OCI-LY1 (cell line): ENCODE results near the gene ST6GALNAC6.

ENCODE experiments used
- H2AFZ ChIP-seq: fragments of 200-600 bp; sonication (generic), shearing (Covaris generic); 2 replicates; pipeline ENCODE4 v1.6.0; 2014; ENCODE audit warnings: antibody characterized with exemption, mild to moderate bottlenecking, low read length
- H3F3A ChIP-seq: fragments of 200-600 bp; sonication (generic), shearing (Covaris generic); 2 replicates; pipeline ENCODE4 v1.6.0; 2014; ENCODE audit warnings: mild to moderate bottlenecking, antibody characterized with exemption, low read length, moderate library complexity; ENCODE audit not compliant: insufficient read depth
- H3K27ac ChIP-seq: fragments of 200-600 bp; sonication (generic); 2 replicates; pipeline ENCODE4 v1.5.1; 2014; ENCODE audit warnings: low read length, mixed run types, mild to moderate bottlenecking, low read depth; ENCODE audit not compliant: poor library complexity, severe bottlenecking
- H3K27me3 ChIP-seq: fragments of 200-600 bp; sonication (generic); 2 replicates; pipeline ENCODE4 v1.6.0; 2014; ENCODE audit warnings: antibody characterized with exemption, mild to moderate bottlenecking, low read length, moderate library complexity; ENCODE audit not compliant: insufficient read depth
- H3K36me3 ChIP-seq: fragments of 200-600 bp; sonication (generic); 2 replicates; pipeline ENCODE4 v1.6.1; 2014; ENCODE audit warnings: mild to moderate bottlenecking, antibody characterized with exemption, low read length, moderate library complexity, mixed read lengths; ENCODE audit not compliant: insufficient read depth
- H3K4me1 ChIP-seq: fragments of 200-600 bp; sonication (generic); 2 replicates; pipeline ENCODE4 v1.5.1; 2014; ENCODE audit warnings: mild to moderate bottlenecking, low read length, moderate library complexity; ENCODE audit not compliant: insufficient read depth, severe bottlenecking
- H3K4me2 ChIP-seq: fragments of 200-600 bp; sonication (generic), shearing (Covaris generic); 2 replicates; pipeline ENCODE4 v1.6.1; 2014; ENCODE audit warnings: low read length
- H3K4me3 ChIP-seq: fragments of 200-600 bp; sonication (generic); 2 replicates; pipeline ENCODE4 v1.5.1; 2014; ENCODE audit warnings: low read length, low read depth, mild to moderate bottlenecking, mixed read lengths; ENCODE audit not compliant: poor library complexity, severe bottlenecking
- H3K79me2 ChIP-seq: fragments of 200-600 bp; shearing (Covaris generic); 2 replicates; pipeline ENCODE4 v1.6.1; 2016; ENCODE audit warnings: mixed run types, low read length, mixed read lengths; ENCODE audit not compliant: insufficient read depth
- H3K9ac ChIP-seq: fragments of 200-600 bp; sonication (generic), shearing (Covaris generic); 2 replicates; pipeline ENCODE4 v1.6.1; 2014; ENCODE audit warnings: mild to moderate bottlenecking, low read length, mixed read lengths
- H3K9me2 ChIP-seq: fragments of 200-600 bp; sonication (generic), shearing (Covaris generic); 2 replicates; pipeline ENCODE4 v1.6.1; 2014; ENCODE audit warnings: low read depth, mild to moderate bottlenecking, low read length, mixed read lengths
- H3K9me3 ChIP-seq: fragments of 200-600 bp; shearing (Covaris generic); 2 replicates; pipeline ENCODE4 v1.6.1; 2014; ENCODE audit warnings: low read length, mixed read lengths
- H4K20me1 ChIP-seq: fragments of 200-600 bp; sonication (generic), shearing (Covaris generic); 2 replicates; pipeline ENCODE4 v1.6.0; 2016; ENCODE audit warnings: mild to moderate bottlenecking, low read length; ENCODE audit not compliant: insufficient read depth
- EZH2 ChIP-seq: fragments of 200-600 bp; sonication (generic), shearing (Covaris generic); IDR thresholded peaks from 2 replicates; pipeline ENCODE4 v1.8.0; 2017; ENCODE audit warnings: borderline replicate concordance, mixed run types, mild to moderate bottlenecking, antibody characterized with exemption, low read length, moderate library complexity, mixed read lengths
- TF ChIP-seq, protein P1 (sequence below): fragments of 200-600 bp; sonication (generic), shearing (Covaris generic); IDR thresholded peaks from 2 replicates; pipeline ENCODE4 v1.5.1; 2017; ENCODE audit warnings: mild to moderate bottlenecking, antibody characterized with exemption, low read length, moderate library complexity, mixed read lengths

ST6GALNAC6 gene

DNA sequence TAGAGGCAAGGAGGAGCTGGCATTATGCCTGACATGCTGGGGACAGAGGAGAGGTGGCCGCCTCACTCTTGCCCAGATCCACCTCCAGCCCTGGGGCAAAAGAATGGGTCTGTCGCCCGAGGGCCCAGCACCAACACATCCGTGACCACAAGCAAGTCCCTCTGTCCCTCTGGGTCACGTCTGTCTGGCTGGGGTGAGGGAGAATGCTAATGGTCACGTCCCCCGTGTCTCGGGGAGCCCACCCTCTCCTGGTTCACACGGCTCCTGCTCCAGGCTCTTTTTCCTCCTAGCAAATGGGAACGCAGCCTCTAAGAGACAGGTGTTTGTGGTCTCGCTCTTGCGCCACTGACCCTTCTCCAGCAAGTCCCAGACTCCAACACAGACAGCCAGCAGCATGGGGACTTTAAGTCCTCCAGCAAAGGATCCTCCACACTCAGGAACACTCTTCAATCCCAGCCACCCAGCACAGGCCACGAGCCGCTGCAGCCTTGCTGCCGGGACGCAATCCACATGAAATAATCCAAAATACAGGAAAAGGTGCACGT is 49.0 kb downstream of the ST6GALNAC6 start:
- no peaks in the 10 kb centered on the region for H3K4me1 ChIP-seq
- H3K4me2 ChIP-seq, result no peak overlapping the region
- TF ChIP-seq, protein P1, sequence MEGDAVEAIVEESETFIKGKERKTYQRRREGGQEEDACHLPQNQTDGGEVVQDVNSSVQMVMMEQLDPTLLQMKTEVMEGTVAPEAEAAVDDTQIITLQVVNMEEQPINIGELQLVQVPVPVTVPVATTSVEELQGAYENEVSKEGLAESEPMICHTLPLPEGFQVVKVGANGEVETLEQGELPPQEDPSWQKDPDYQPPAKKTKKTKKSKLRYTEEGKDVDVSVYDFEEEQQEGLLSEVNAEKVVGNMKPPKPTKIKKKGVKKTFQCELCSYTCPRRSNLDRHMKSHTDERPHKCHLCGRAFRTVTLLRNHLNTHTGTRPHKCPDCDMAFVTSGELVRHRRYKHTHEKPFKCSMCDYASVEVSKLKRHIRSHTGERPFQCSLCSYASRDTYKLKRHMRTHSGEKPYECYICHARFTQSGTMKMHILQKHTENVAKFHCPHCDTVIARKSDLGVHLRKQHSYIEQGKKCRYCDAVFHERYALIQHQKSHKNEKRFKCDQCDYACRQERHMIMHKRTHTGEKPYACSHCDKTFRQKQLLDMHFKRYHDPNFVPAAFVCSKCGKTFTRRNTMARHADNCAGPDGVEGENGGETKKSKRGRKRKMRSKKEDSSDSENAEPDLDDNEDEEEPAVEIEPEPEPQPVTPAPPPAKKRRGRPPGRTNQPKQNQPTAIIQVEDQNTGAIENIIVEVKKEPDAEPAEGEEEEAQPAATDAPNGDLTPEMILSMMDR, result no peak
- TF ChIP-seq EZH2, result no peak
- no peaks in the 10 kb centered on the region for H3F3A ChIP-seq
- H3K9me3 ChIP-seq, result peaks cover 10% of the 10 kb centered on the region
- H3K79me2 ChIP-seq, result no peaks in the 10 kb centered on the region
- H2AFZ ChIP-seq, result no peak overlapping the region
- no peak overlapping the region for H3K9ac ChIP-seq
- H3K4me3 ChIP-seq, result no peak overlapping the region
- no peaks in the 10 kb centered on the region for H4K20me1 ChIP-seq
- H3K27me3 ChIP-seq, result peaks cover 19% of the 10 kb centered on the region
- no peak overlapping the region for H3K27ac ChIP-seq
- peaks cover 9% of the 10 kb centered on the region; the same call in 1 of the 2 replicates for H3K36me3 ChIP-seq
- H3K9me2 ChIP-seq, result no peaks in the 10 kb centered on the region

DNA sequence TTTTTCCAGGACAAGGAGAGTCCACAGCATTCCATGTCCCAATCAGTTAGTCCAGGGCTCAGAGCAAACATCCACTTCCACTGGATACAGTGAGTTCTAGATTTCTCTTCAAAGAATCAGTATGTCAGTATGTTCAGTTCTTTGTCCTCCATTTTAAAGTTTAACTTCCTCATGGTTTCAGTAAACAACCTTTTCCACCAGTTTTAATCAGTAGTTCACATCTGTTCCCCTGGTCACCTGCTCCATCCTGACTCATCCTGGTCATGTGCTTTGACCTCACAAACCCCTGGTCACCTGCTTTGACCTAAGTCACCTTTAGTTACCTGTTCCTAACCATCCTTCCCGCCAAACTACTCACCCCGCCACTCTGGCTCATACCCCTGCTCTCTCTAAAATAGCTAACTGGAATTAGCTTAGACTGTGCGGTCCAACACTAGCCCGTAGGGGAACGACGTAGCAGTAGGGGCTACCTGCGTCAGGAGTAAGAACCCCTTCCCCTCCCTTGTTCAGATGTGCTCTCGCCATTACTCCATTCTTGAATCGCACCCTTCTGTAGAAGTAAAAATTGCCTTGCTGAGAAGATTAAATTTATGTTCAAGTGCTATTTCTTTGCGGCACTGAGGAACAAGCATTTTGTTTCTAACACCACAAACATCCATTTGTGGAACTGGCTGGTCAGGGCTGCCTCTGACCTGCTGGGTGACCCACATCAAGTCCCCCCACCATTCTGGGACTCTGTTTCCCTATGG is 50.5 kb downstream of the ST6GALNAC6 start:
- Histone ChIP-seq H3K4me1 (no peaks in the 10 kb centered on the region), H3K4me3 (no peak overlapping the region), H3K9me2 (no peaks in the 10 kb centered on the region), H3K9me3 (peaks cover 10% of the 10 kb centered on the region), H3K9ac (no peak overlapping the region), H3K79me2 (no peaks in the 10 kb centered on the region), H3F3A (no peaks in the 10 kb centered on the region), H3K36me3 (peaks cover 9% of the 10 kb centered on the region; the same call in 1 of the 2 replicates), H2AFZ (no peak overlapping the region), H4K20me1 (no peaks in the 10 kb centered on the region), H3K27ac (no peak overlapping the region), H3K4me2 (no peak overlapping the region), H3K27me3 (peaks cover 24% of the 10 kb centered on the region)
- TF ChIP-seq, protein P1, result no peak
- TF ChIP-seq EZH2, result no peak

DNA sequence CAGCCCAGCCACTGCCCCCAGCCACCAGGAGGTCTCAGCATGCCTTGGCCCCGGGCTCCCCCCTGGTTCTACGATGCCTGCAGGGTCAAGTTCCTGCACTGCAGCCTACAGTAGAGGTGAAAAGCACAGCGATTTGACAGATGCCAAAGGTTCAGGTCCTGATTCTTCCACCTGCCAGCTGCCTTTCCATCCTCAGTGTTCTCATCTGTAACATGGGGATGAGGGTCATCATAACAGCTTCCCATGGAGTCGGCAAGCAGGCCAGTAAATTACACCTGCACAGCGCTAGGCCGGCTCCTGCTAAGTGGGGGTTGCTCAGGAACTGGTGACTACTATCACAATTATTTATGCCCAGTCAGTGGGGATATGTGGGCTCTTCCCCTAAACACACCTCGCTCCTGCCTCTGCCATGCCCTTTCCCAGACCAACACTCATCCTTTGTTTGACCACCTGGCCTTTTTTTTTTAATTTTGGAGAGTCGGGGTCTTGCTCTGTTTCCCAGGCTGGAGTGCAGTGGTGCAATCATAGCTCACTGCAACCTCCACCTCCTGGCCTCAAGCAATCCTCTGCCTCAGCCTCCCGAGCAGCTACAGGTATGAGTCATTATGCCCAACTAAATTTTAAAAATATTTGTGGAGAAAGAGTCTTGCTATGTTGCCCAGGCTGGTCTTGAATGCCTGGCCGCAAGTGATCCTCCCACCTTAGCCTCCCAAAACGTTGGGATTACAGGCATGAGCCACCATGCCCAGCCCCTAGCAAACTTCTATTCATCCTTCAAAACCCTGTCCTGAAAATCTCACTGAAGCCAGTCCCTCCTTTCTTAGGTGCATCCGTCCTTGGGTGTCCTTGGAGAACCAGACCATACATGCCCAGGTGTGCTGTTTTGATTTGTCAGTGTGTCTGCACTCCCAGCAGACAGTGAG is 51.3 kb downstream of the ST6GALNAC6 start:
- Histone ChIP-seq H3K4me3 (no peak overlapping the region), H3K4me1 (no peaks in the 10 kb centered on the region), H3F3A (no peaks in the 10 kb centered on the region), H3K79me2 (no peaks in the 10 kb centered on the region), H3K36me3 (peaks cover 9% of the 10 kb centered on the region; the same call in 1 of the 2 replicates), H4K20me1 (no peaks in the 10 kb centered on the region), H2AFZ (no peak overlapping the region), H3K9ac (no peak overlapping the region), H3K9me2 (no peaks in the 10 kb centered on the region), H3K9me3 (peaks cover 10% of the 10 kb centered on the region), H3K27me3 (peaks cover 21% of the 10 kb centered on the region; the same call in 1 of the 2 replicates), H3K27ac (no peak overlapping the region), H3K4me2 (no peak overlapping the region)
- TF ChIP-seq, protein P1, result no peak
- no peak for TF ChIP-seq EZH2
